ENCODE data around the gene ZNF804B.

DNA sequence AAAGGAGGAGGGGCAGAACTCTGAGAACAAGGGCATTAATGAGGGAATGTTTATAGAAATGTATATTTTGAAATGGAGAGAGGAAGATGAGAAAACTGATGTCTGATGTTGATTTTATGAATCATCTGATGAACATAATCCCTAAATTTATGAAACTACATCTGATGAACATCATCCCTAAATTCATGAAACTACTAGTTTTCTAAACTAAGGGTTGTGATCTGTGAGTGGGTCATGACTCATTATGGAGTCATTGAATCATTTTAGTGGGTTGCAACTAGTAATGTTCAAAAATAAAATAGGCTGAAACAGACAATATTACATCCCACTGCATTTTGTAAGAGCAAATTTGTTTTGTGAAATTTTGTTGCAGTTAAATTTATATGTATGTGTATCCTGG, 478.7 kb downstream of the ZNF804B start:
- TF ChIP-seq, protein P1, sequence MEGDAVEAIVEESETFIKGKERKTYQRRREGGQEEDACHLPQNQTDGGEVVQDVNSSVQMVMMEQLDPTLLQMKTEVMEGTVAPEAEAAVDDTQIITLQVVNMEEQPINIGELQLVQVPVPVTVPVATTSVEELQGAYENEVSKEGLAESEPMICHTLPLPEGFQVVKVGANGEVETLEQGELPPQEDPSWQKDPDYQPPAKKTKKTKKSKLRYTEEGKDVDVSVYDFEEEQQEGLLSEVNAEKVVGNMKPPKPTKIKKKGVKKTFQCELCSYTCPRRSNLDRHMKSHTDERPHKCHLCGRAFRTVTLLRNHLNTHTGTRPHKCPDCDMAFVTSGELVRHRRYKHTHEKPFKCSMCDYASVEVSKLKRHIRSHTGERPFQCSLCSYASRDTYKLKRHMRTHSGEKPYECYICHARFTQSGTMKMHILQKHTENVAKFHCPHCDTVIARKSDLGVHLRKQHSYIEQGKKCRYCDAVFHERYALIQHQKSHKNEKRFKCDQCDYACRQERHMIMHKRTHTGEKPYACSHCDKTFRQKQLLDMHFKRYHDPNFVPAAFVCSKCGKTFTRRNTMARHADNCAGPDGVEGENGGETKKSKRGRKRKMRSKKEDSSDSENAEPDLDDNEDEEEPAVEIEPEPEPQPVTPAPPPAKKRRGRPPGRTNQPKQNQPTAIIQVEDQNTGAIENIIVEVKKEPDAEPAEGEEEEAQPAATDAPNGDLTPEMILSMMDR (IDR thresholded peaks at IDR 0.05): no peak
- TF ChIP-seq POLR2AphosphoS5 (IDR thresholded peaks at IDR 0.05): no peak
- TF ChIP-seq POLR2A (IDR thresholded peaks at IDR 0.05): no peak

Data from breast epithelium (tissue), 3 donors.